ENCODE data around the gene UBR2. TPM values are rescaled to one million over a fixed set of nuclear protein-coding genes. Genes with fewer than 3 reads are reported as not detected.

The UBR2 gene
- total and polyA plus RNA-seq, 2 of the 13 experiments (the other 11 are each of a cell fraction or from before 2014, with no cell fraction given) = 17.6 to 29.3 TPM

DNA sequence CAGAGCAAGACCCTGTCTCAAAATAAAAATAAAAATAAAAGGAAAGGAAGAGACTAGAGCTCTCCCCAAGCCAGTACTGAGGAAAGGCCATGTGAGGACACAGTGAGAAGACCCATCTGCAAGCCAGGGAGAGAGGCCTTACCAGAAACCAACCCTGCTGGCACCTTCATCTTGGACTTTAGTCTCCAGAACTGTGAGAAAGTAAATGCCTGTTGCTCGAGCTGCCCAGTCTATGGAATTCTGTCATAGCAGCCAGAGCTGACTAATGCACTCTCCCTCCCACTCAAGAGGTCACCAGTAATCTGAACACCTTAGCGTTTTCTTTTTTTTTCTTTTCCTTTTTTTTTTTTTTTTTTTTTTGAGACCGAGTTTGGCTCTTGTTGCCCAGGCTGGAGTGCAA lies 165.9 kb downstream of the UBR2 start:
- intact Hi-C loops (cut with micrococcal nuclease; ENCODE audit: unreplicated experiment) (loop anchor here (5.0 kb wide), 1 partner anchor 163 kb away; a partner anchor contains a TSS), in situ Hi-C loops (cut with HindIII; ENCODE audit: extremely low pct_ligation_motif_present, low pct_unique_long_range_greater_than_20kb) (loop anchor here (5.0 kb wide), 1 partner anchor 67 kb away; no protein-coding TSS in a partner anchor)
- no peaks in the 10 kb centered on the region for H3K27me3 ChIP-seq (ENCODE audit: control insufficient read depth in 1 of 2, insufficient read depth in 2 of 2, low read length in 2 of 2)
- H3K79me2 ChIP-seq (ENCODE audit: insufficient read depth, low read length) = no peaks in the 10 kb centered on the region
- no peak overlapping the region for H3K4me3 ChIP-seq (replicated peaks in 1 of 3; ENCODE audit: insufficient read depth in 1 of 3, low read depth in 2 of 3, low read length in 3 of 3)
- no peak overlapping the region for H3K9ac ChIP-seq (ENCODE audit: insufficient read depth, low read depth, low read length)
- WGBS (ENCODE audit: low lambda C conversion rate) = 21% methylated on average over 3 of the region's 3 CpGs
- H4K20me1 ChIP-seq (ENCODE audit: insufficient read depth, low read length) = no peaks in the 10 kb centered on the region
- DNase-seq (ENCODE audit: low spot score) = peak; percentile 28
- POLR2A ChIA-PET = interaction anchor here (0.7 to 1.9 kb wide), 5 partner anchors 13 to 161 kb away, joined by 4 to 20 read pairs (median 6); partner anchors contain the start of genes BICRAL and TBCC
- peak overlapping the region; percentile 58 for H3K4me2 ChIP-seq (ENCODE audit: low read depth, low read length)
- peak; percentile 46 for ATAC-seq
- H3K9me3 ChIP-seq (ENCODE audit: low read length) = no peaks in the 10 kb centered on the region
- H3K4me1 ChIP-seq (ENCODE audit: insufficient read depth, low read length) = peaks cover 20% of the 10 kb centered on the region
- no TSS peak for BruUV-seq (replicated peaks)
- no peaks in the 10 kb centered on the region for H3K36me3 ChIP-seq (replicated peaks in 1 of 2; ENCODE audit: control insufficient read depth in 1 of 2, insufficient read depth in 2 of 2, low read length in 2 of 2)
- peak; percentile 48 for FAIRE-seq
- TF ChIP-seq EZH2 (conservative IDR thresholded peaks at IDR 0.05; ENCODE audit: low read depth, low read length) = no peak
- no peak for TF ChIP-seq ZNF138 (CRISPR knock-in tag; IDR thresholded peaks at IDR 0.05; ENCODE audit: low read depth)
- TF ChIP-seq CHD4 (IDR thresholded peaks at IDR 0.05; ENCODE audit: borderline replicate concordance, low read length) = no peak
- TF ChIP-seq ZNF850 (CRISPR knock-in tag; conservative IDR thresholded peaks at IDR 0.05) = no peak
- TF ChIP-seq, protein P1, sequence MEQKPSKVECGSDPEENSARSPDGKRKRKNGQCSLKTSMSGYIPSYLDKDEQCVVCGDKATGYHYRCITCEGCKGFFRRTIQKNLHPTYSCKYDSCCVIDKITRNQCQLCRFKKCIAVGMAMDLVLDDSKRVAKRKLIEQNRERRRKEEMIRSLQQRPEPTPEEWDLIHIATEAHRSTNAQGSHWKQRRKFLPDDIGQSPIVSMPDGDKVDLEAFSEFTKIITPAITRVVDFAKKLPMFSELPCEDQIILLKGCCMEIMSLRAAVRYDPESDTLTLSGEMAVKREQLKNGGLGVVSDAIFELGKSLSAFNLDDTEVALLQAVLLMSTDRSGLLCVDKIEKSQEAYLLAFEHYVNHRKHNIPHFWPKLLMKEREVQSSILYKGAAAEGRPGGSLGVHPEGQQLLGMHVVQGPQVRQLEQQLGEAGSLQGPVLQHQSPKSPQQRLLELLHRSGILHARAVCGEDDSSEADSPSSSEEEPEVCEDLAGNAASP (CRISPR knock-in tag; IDR thresholded peaks at IDR 0.05; ENCODE audit: borderline replicate concordance) = peak; percentile 64; the same call in 1 of the 2 replicates
- TF ChIP-seq, protein P2, sequence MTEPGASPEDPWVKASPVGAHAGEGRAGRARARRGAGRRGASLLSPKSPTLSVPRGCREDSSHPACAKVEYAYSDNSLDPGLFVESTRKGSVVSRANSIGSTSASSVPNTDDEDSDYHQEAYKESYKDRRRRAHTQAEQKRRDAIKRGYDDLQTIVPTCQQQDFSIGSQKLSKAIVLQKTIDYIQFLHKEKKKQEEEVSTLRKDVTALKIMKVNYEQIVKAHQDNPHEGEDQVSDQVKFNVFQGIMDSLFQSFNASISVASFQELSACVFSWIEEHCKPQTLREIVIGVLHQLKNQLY (CRISPR knock-in tag; IDR thresholded peaks at IDR 0.05) = no peak
- TF ChIP-seq, protein P3, sequence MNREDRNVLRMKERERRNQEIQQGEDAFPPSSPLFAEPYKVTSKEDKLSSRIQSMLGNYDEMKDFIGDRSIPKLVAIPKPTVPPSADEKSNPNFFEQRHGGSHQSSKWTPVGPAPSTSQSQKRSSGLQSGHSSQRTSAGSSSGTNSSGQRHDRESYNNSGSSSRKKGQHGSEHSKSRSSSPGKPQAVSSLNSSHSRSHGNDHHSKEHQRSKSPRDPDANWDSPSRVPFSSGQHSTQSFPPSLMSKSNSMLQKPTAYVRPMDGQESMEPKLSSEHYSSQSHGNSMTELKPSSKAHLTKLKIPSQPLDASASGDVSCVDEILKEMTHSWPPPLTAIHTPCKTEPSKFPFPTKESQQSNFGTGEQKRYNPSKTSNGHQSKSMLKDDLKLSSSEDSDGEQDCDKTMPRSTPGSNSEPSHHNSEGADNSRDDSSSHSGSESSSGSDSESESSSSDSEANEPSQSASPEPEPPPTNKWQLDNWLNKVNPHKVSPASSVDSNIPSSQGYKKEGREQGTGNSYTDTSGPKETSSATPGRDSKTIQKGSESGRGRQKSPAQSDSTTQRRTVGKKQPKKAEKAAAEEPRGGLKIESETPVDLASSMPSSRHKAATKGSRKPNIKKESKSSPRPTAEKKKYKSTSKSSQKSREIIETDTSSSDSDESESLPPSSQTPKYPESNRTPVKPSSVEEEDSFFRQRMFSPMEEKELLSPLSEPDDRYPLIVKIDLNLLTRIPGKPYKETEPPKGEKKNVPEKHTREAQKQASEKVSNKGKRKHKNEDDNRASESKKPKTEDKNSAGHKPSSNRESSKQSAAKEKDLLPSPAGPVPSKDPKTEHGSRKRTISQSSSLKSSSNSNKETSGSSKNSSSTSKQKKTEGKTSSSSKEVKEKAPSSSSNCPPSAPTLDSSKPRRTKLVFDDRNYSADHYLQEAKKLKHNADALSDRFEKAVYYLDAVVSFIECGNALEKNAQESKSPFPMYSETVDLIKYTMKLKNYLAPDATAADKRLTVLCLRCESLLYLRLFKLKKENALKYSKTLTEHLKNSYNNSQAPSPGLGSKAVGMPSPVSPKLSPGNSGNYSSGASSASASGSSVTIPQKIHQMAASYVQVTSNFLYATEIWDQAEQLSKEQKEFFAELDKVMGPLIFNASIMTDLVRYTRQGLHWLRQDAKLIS (CRISPR knock-in tag; IDR thresholded peaks at IDR 0.05) = no peak
- peak; percentile 96 for TF ChIP-seq ZNF12 (CRISPR knock-in tag; IDR thresholded peaks at IDR 0.05)
- peak; percentile 43 for TF ChIP-seq HNF4A (CRISPR knock-in tag; IDR thresholded peaks at IDR 0.05)
- CTCF ChIA-PET (ENCODE audit: low intra/inter-chr PET ratio, low total read pairs) = interaction anchor here (1.1 kb wide), 1 partner anchor 69 kb away, joined by 3 read pairs; no protein-coding TSS in a partner anchor
- H3K27ac ChIP-seq (ENCODE audit: extremely low read length, insufficient read depth, low read length) = no peak overlapping the region
- peak overlapping the region; percentile 19 for H2AFZ ChIP-seq (ENCODE audit: low read length)
